Right ventricle myocardium superior (tissue), 1 donor: Measurements from ENCODE around the gene TNFRSF1A. TPM values are rescaled to one million over a fixed set of nuclear protein-coding genes. Genes with fewer than 3 reads are reported as not detected.
"Not testable (repeated sequence)": the region's sequence is repeated elsewhere in the genome, so short reads cannot be mapped to it uniquely, and the experiment has no call there.

Experiments used
- ATAC-seq: fragments of 200-7000 bp; cut with Tn5 transposase; one replicate; pipeline ENCODE4 v1.9.1; 2020; ENCODE audit warnings: mild to moderate bottlenecking; ENCODE audit not compliant: poor library complexity
- DNase-seq: peaks from one replicate; pipeline ENCODE4 v3.0.0-alpha.2; 2020
- intact Hi-C: fragments of 100-400 bp; cut with DNase I; formaldehyde crosslinking; loops from one replicate; pipeline ENCODE4 v1.11.2; 2022
- total RNA-seq: library from RNA; stranded (reverse); fragmentation: NEBNext Ultra II Directional; extraction: Animal tissue kit (Norgen Biotek cat#: 25700); gene quantifications from one replicate; pipeline ENCODE4 v1.2.1, GENCODE V29; 2021
- donor health status: DM: no; HTN: yes; CAD: no; lungs with severe emphysema.

The TNFRSF1A gene
- total RNA-seq, 1 donor from 2014 or later = 47.9 TPM

DNA sequence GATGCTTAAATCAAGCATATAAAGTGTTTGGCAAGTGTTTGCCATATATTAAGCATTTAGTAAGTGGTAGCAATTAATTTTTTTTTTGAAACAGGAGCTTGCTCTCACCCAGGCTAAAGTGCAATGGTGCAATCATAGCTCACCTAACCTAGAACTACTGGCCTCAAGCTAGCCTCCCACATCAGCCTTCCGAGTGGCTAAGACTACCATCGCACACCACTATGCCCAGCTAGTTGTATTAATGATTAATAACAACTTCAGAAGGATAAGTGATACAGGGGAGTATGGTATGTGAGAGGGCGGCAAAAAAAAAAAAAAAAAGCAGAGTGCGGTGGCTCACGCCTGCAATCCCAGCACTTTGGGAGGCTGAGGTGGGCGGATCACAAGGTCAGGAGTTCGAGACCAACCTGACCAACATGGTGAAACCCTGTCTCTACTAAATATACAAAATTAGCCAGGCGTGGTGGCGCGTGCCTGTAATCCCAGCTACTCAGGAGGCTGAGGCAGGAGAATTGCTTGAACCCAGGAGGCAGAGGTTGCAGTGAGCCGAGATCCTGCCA is 2.3 kb upstream of the TNFRSF1A start:
- intact Hi-C loops, DNase-seq, ATAC-seq: not testable (repeated sequence)

DNA sequence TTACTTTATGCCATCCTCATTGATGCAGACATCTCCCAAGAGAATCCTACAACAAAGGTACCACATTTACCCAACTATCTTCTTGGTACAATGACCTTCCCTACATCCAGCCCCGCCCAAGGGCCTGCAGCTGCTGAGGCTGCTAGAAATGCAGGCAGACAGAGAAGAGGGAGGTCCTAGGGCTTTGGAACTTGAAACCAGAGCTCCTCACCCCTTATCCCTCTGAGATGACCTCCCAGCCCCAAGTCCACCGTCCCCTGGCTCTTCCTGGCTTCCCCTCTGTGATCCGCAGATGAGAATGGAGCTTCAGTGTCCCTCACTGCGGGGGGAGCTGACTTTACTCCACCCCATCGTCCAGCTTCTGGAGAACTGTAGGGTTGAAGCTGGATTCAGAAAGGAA is 1.6 kb upstream of the TNFRSF1A start:
- intact Hi-C loops = no loop called here
- ATAC-seq = no peak
- DNase-seq = no peak

DNA sequence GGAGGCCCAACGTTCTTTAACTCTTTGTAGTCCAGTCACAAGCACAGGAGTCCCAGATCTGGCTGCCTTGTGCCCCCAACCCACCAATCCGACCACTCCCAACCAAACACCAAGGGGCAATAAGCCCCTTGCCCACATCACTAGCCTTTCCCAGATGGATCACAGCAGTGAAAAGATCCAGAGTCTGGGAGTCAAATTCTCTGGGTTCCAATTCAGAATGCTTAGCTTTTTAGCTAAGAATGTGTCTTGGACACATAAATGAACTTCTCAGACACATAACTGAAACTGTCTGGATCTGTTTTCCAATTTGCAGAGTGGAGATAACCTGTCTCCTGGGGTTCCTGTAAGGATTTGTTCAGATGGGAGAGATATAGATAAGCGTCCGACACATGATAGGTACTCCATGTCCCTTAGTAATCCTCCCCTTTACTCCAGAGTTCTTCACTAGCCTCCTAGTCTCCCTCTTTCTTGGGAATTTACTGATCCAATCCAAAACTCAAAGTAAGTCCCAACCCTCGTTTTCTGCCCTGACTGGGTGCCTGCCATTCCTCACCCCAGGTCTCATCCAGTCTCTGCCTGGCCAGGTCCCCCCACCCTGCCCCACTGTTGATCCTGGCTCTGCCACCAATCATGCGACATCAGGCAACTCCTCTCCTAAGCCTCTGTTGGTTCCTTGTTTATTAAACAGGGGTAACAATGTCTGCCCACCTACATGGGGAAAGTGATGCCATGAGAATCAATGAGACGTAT is 439 bp upstream of the TNFRSF1A start:
- intact Hi-C loops = no loop called here
- no peak for ATAC-seq
- DNase-seq = no peak

DNA sequence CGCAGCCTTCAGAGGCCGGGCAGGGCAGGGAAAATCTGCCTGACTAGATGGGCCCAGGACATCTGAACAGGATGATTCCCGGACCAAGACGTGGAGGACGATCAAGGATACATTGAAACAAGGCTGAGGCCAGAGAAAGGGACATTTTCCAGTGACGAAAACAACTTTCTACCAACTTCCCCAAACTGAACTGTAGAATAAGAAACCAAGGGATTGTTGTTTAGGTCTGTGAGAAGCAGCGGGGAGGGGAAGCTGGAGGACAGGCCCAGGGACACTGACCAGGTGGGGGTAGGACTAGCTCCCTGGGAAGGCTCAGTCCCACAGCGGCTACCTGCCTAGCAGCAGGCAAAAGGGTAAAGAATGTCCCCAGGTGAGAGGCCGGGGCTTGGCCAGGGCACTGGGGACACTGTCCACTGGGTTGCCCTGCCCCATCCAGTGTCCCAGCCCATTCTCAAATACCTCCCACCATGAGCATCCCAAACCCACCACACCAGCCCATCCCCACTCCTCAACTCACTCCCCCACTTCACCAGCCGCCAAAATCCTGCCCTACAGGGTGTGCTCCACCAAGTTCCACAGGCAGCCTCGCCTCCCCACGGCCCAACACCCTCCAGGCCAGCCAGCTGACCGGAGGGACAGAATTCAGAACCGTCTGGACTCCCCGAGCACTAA is 995 bp downstream of the TNFRSF1A start:
- DNase-seq (no peak), ATAC-seq (peak; percentile 0)
- intact Hi-C loops = no loop called here

DNA sequence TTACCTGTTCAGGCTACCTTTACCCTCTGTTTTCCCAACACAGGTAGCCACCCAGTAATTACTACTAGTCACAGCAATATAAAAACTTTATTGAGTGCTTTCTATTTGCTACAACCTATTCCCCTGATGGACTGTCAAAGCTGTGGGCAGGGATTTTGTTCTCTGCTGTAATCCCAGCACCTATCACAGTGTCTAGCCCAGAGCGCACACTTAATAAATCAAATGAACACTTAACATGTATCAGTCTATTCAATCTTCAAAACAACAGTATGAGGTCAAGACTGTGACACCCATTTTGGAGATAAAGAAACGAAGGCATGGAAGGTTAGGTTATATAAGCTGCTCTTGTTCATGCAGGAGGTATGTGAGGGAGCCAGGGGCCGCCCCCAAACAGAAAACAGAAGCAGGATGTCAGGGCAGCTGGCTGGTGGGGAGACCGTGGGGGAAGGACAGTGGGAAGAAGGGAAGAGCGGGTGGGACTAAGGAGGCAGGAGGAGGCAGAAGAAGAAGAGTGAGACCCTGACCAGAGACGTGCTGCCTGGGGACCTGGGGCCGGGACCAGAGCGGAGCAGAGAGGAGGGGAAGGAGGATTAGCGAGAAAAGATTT is 1.7 kb downstream of the TNFRSF1A start:
- ATAC-seq (no peak), DNase-seq (no peak)
- intact Hi-C loops = no loop called here

DNA sequence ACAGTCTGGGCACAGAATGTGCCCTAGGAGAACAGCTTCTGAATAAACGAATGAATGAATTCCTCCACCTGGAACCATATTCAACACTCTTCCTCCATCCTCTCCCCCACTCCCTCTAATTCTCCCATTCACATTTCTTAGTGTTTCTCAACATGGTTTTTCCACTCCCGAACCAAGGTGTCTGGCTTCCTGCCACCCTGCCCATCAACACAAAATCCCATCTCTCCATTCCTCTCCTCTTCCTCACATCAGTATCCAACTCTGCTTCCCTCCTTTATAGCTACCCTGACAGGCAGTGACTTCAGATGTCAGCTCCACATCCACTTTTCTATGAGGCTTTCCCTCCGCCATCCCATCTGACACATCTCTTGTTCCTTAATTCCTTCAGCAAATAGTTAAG is 2.9 kb downstream of the TNFRSF1A start:
- DNase-seq (peak; percentile 28), ATAC-seq (no peak)
- intact Hi-C loops = loop anchor here (5.0 kb wide), 1 partner anchor 43 kb away; the partner anchor contains the start of gene LTBR

DNA sequence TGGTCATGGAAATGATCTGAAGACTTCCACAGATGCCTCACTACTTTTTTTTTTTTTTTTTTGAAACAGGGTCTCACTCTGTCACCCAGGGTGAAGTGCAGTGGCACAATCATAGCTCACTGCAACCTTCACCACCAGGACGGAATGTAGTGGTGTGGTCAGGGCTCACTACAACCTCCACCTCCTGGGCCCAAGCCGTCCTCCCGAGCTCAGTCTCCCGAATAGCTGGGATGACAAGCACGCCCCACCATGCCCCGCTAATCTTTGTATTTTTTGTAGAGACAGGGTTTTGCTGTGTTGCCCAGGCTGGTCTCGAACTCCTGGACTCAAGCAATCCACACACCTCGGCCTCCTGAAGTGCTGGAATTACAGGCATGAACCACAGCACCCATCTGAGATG is 3.3 kb downstream of the TNFRSF1A start:
- DNase-seq = peak; percentile 30
- ATAC-seq = not testable (repeated sequence)
- intact Hi-C loops = loop anchor here (5.0 kb wide), 1 partner anchor 44 kb away; the partner anchor contains the start of gene LTBR

DNA sequence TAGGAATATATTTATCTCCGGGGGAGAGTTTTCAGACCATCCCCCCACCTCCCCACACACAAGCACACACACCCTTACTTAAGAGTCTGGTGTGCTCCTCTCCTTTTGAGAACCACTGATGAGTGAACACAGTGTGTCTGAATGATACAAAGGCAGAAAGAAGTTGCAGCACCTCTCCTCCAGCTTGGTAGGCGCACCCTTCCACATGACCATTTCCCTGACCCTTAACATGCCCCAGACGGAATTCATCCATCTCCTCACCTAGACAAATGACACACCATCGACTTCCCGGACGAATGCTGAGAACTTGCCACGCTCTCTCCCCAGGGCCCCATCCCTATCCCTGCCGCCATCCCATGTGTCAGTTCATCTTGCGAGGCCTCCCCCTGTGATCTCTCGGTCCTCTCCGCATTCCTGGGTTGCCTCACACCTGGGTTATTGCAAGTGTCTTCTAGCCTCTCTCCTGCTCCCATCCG is 3.9 kb downstream of the TNFRSF1A start:
- DNase-seq = peak; percentile 41
- intact Hi-C loops = loop anchor here (5.0 kb wide), 1 partner anchor 44 kb away; the partner anchor contains the start of gene LTBR

DNA sequence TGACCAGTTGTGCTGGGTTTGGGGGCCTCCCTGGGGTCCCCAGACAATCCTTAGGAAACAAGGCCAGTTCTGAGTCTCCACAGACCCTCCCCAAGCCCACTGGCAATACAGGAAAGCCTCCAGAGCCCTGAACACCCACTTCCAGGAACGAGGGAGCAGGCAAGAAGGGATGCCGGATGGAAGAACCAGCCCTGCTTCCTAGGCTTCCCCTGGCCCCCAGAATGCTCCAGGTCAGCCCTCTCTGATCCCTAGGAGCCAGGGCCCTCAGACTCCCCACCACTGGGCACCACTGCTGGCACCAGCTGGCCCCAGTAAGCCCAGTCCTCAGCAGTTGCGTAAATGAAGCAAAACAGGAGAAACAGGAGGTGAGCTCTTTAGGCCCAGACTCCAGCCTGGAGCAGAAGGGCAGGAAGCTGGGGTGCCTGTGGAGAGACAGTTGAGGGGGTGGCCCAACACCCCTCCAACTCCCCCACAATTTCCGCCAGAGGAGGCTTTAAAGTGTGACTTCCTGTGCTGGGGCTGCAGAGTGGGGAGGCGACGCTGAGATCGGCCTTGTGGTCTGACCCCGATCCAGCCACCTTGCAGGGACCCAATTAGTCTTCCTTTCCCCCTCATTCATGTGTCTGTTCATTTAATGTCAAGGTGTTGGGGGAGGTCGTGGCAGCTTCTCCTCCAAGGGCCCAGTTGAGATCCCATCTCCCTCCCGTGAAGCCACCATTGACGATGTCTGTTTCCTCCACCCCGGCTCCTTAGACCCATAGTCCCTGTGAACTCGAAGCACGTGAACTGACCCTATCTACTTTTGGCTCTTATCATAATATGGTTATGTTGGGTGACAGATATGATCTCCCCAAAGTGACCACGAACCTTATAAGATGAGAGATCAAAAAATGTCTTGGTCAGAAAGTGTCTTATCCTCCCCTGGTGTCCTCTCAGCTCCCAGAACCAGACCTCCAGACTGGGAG is 4.7 kb downstream of the TNFRSF1A start:
- DNase-seq (peak; percentile 51), ATAC-seq (peak; percentile 0)
- intact Hi-C loops = loop anchor here (5.0 kb wide), 1 partner anchor 45 kb away; the partner anchor contains the start of gene LTBR

More for the DNA sequence above, 3.9 kb downstream of the TNFRSF1A start:
- no peak for ATAC-seq

DNA sequence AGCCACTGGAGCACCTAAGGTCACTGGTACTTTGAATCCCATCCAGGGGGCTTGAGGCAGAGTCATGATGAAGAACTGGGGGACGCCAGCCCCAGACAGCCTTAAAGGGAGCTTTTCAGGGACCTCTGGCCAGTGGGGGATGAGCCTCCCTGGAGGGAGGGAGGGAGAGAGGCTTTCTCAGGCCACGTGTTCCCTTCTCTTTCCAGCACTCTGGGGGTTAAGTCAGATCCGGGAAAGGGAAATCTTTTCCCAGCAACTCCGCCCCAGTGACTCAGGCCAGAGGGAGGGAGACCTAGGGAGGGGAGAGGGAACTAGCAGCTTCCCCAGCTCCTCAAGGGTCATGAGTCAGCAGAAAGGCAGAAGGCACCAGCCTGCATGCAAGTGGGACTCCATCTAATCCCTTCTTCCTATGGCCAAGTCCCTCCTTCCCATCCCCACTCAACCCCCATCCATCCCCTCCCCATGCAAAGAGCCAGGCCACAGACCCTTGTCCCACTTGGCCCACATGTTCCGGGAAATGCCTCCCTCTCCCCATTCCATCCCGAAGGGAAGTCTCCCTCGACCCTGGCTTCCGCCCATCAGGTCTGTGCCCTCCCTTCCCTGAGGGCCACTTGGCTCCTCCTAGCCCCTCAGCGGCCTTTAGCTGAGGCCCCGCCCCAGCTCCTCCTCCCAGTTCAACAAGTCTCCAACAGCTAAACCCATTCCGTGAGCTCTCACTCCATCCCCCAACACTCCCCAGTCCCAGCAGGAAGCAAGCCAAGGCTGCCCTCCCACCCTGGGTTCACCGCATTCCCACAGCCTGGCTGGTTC is 5.6 kb downstream of the TNFRSF1A start:
- intact Hi-C loops = loop anchor here (5.0 kb wide), 1 partner anchor 46 kb away; the partner anchor contains the start of gene LTBR
- peak; percentile 96 for DNase-seq
- ATAC-seq = peak; percentile 82

DNA sequence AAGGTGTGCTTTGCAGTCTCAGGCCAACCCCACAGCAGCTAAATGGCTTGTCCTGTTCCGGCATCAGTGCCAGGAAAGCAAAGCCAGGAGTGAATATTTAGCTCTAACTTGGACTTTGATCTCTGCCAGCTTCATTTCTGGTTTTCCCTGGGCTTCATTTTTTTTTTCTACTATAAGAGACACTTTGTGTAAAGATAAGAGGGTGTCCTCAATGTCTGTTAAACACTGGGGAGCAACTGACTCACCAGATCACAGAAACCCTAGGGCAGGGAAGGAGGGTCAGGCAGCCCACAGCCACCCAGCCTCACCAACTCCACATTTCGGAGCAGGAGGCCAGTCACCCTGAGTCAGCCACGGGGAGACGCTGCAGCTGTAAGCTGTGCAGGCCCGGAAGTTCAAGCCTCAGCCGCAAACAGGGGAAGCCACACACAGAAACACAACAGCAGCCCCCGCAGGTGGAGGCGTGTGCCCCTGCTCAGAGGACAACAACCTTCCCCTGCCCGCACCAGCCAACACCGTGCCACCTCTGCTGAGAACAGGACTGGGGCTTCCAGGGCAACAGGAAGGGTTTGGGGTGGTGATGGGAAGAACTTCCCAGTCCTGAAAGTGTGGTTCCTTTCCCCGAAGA is 6.3 kb downstream of the TNFRSF1A start:
- DNase-seq (peak; percentile 85), ATAC-seq (peak; percentile 51)
- intact Hi-C loops = loop anchor here (5.0 kb wide), 1 partner anchor 47 kb away; the partner anchor contains the start of gene LTBR

DNA sequence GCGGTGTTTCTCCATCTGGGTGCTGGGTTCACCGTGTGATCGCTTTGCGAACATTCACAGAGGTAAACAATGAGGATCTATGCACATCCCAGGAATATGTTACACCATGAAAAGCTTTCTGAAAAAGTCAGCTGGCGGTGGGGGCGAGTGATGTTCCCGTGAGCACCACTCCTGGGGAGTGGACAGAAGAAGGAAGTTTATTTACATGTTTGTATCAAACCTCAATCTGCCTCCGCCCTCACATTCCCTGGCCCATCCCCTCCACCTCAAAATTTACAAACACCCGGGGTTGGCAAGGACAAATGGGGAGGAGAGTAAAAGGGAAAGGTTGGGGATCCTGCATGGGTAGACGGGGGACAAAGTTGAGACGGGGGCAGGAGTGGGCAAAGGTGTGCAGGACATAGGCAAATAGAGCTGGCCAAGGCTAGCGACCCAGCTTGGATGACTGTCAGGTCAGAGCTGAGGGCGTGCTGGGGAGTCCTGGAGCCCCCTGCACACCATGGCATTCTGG is 6.9 kb downstream of the TNFRSF1A start:
- DNase-seq = peak; percentile 54
- intact Hi-C loops = loop anchor here (5.0 kb wide), 2 partner anchors 47 to 127 kb away; partner anchors contain the start of gene LTBR
- no peak for ATAC-seq

DNA sequence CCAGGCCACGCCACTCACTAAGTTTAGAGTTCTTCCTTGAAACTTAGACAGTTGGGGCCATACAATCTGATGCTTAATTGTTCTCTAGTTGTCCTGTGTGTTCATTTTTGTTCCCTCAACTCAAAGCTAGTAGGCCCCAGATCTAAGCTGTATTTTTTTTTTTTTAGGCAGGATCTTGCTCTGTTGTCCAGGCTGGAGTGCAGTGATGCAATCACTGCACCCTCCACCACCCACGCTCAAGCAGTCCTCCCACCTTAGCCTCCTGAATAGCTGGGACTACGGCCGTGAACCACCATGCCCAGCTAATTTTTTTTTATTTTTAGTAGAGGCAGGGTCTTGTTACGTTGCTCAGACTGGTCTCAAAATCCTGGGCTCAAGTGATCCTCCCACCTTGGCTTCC is 7.5 kb downstream of the TNFRSF1A start:
- DNase-seq (peak; percentile 6), ATAC-seq (no peak)
- intact Hi-C loops = loop anchor here (5.0 kb wide), 1 partner anchor 128 kb away; no protein-coding TSS in a partner anchor

DNA sequence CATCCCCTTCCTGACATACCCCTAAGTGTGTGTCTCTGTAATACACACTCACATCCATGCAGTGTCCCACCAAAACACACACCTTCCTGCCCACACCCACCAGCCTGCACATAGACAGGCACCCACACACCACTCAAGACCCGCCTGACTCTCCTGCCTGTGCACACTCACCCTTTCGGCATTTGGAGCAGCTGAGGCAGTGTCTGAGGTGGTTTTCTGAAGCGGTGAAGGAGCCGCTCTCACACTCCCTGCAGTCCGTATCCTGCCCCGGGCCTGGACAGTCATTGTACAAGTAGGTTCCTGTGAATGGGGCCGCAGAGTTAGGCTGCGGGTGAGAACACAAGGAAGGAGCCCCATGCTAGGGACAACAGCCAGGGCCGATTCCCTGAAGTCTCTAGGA is 8.3 kb downstream of the TNFRSF1A start:
- no peak for ATAC-seq
- intact Hi-C loops = loop anchor here (5.0 kb wide), 1 partner anchor 129 kb away; no protein-coding TSS in a partner anchor

DNA sequence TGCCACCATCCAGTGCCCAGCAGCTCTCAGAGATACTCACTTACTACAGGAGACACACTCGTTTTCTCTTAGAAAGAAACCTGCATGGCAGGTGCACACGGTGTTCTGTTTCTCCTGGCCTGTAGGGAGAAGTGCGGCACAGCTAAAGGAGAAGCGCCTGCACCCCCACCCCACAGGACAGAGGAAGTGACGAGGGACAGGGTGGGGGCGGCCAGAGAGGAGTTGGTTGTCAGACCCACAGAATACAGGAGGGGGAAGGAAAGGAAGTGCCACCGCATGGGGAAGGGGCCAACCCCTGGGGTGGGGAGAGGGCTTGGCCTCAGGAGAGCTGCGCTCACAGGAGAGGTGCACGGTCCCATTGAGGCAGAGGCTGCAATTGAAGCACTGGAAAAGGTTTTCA is 8.8 kb downstream of the TNFRSF1A start:
- ATAC-seq = no peak
- peak; percentile 63 for DNase-seq
- intact Hi-C loops = loop anchor here (5.0 kb wide), 1 partner anchor 129 kb away; no protein-coding TSS in a partner anchor

More for the DNA sequence above, 8.3 kb downstream of the TNFRSF1A start:
- DNase-seq = peak; percentile 43

DNA sequence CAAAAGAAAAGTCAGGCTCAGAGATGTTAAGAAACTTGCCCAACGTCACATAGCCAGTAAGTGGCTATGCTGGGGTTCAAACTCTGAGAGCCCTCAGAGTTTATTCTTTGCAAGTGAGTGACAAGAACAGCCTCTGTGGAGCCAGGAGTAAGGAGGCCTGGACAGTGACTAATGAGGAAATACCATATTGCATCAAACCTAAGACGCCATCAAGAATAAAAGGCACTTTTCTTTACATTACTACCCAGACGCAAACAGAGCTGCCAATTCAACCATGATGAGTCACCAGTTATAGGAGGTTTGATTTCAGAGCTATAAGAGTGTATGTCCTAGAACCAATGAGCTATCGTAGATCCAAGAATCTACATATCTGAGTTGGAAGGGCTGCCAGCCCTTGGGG is 9.4 kb downstream of the TNFRSF1A start:
- intact Hi-C loops = loop anchor here (5.0 kb wide), 1 partner anchor 130 kb away; no protein-coding TSS in a partner anchor
- no peak for ATAC-seq
- no peak for DNase-seq
